SK-N-SH (cell line): ENCODE measurements around the gene PIGK. TPM values are rescaled to one million over a fixed set of nuclear protein-coding genes. Genes with fewer than 3 reads are reported as not detected.

Experiments used
- CTCF ChIA-PET: fragments of 300-600, 350-600 bp; formaldehyde crosslinking; extraction: SDS; loops from one replicate; lab custom pipeline; 2021; lab: Yijun Ruan, JAX
- POLR2A ChIA-PET: fragments of 350-600 bp; sonication (Branson Sonifier 250); formaldehyde crosslinking; extraction: SDS; loops from one replicate; lab custom pipeline; 2020; ENCODE audit warnings: antibody characterized with exemption, inconsistent platforms; lab: Yijun Ruan, JAX
- DNase-seq: peaks from one replicate; pipeline ENCODE4 v3.0.0; 2012
- H2AFZ ChIP-seq: fragments of 200-600 bp; sonication (generic); 2 replicates; pipeline ENCODE4 v1.8.1; 2016; ENCODE audit warnings: antibody characterized with exemption, mild to moderate bottlenecking, low read depth
- H3F3A ChIP-seq: fragments of 200-600 bp; sonication (generic); replicated peaks from 2 replicates; pipeline ENCODE3; 2016; ENCODE audit warnings: antibody characterized with exemption, mild to moderate bottlenecking; ENCODE audit not compliant: insufficient read depth
- H3K27ac ChIP-seq, 2 experiments: fragments of 200-500 bp in 1 of 2; fragments of 200-600 bp in 1 of 2; sonication (Bioruptor generic) in 1 of 2; sonication (generic), shearing (Covaris generic) in 1 of 2; 2 replicates each; pipeline versions ENCODE4 v1.5.1 to v1.6.1; 2014 to 2016; ENCODE audit warnings: low read depth in 2 of 2, inconsistent platforms in 1 of 2, low read length in 1 of 2, mild to moderate bottlenecking in 1 of 2, mixed read lengths in 1 of 2
- H3K27me3 ChIP-seq: fragments of 200-600 bp; sonication (generic), shearing (Covaris generic); 2 replicates; pipeline ENCODE4 v1.6.1; 2016; ENCODE audit warnings: mixed run types; ENCODE audit not compliant: insufficient read depth
- H3K36me3 ChIP-seq, 2 experiments: fragments of 200-500 bp in 1 of 2; fragments of 200-600 bp in 1 of 2; sonication (Bioruptor generic) in 1 of 2; sonication (generic) in 1 of 2; replicated peaks in 1 of 2; 2 replicates each; pipeline versions ENCODE3 to v1.5.1; 2014 to 2016; ENCODE audit warnings: low read length in 1 of 2, mild to moderate bottlenecking in 1 of 2; ENCODE audit not compliant: insufficient read depth in 2 of 2, control insufficient read depth in 1 of 2
- H3K4me1 ChIP-seq, 2 experiments: fragments of 200-500 bp in 1 of 2; fragments of 200-600 bp in 1 of 2; sonication (Bioruptor generic) in 1 of 2; sonication (generic), shearing (Covaris generic) in 1 of 2; 2 replicates each; pipeline versions ENCODE4 v1.5.1 to v1.6.1; 2014 to 2016; ENCODE audit warnings: low read depth in 1 of 2, low read length in 1 of 2, mixed run types in 1 of 2; ENCODE audit not compliant: insufficient read depth in 2 of 2, control insufficient read depth in 1 of 2
- H3K4me2 ChIP-seq: fragments of 200-600 bp; sonication (generic), shearing (Covaris generic); 2 replicates; pipeline ENCODE4 v1.6.1; 2017; ENCODE audit warnings: mixed run types
- H3K4me3 ChIP-seq, 2 experiments: fragments of 200-500 bp in 1 of 2; fragments of 200-600 bp in 1 of 2; sonication (Bioruptor generic) in 1 of 2; sonication (generic), shearing (Covaris generic) in 1 of 2; 2 replicates each; pipeline versions ENCODE4 v1.5.1 to v1.8.1; 2014 to 2016; ENCODE audit warnings: low read depth in 2 of 2, inconsistent platforms in 1 of 2, low read length in 1 of 2, mild to moderate bottlenecking in 1 of 2, mixed read lengths in 1 of 2, moderate library complexity in 1 of 2
- H3K79me2 ChIP-seq: fragments of 200-600 bp; sonication (generic); 2 replicates; pipeline ENCODE4 v1.8.1; 2017; ENCODE audit warnings: mild to moderate bottlenecking; ENCODE audit not compliant: insufficient read depth
- H3K9ac ChIP-seq: fragments of 200-600 bp; sonication (generic); 2 replicates; pipeline ENCODE4 v1.6.1; 2017; ENCODE audit warnings: mixed run types
- H3K9me2 ChIP-seq: fragments of 200-600 bp; sonication (generic); 2 replicates; pipeline ENCODE4 v1.6.1; 2017; ENCODE audit warnings: mixed run types
- H3K9me3 ChIP-seq: fragments of 200-600 bp; sonication (generic); 2 replicates; pipeline ENCODE4 v1.6.1; 2017; ENCODE audit warnings: mixed run types, mild to moderate bottlenecking, moderate library complexity
- H4K20me1 ChIP-seq: fragments of 200-600 bp; sonication (generic); 2 replicates; pipeline ENCODE4 v1.6.1; 2017; ENCODE audit warnings: mild to moderate bottlenecking, mixed run types; ENCODE audit not compliant: insufficient read depth
- EP300 ChIP-seq, 2 experiments: IDR thresholded peaks; 2 replicates each; pipeline versions ENCODE4 v1.4.0 to v1.6.1; 2012; ENCODE audit warnings: borderline replicate concordance in 1 of 2, low read depth in 1 of 2, low read length in 1 of 2
- GABPA ChIP-seq: IDR thresholded peaks from 2 replicates; pipeline ENCODE4 v1.4.0; 2012; ENCODE audit warnings: low read depth, mild to moderate bottlenecking
- MXI1 ChIP-seq: IDR thresholded peaks from 2 replicates; pipeline ENCODE4 v1.6.1; 2012; ENCODE audit warnings: mild to moderate bottlenecking, low read depth, low read length, improper control_type of control experiment
- NFIC ChIP-seq: IDR thresholded peaks from 2 replicates; pipeline ENCODE4 v1.4.0; 2012; ENCODE audit warnings: borderline replicate concordance
- NRF1 ChIP-seq: IDR thresholded peaks from 2 replicates; pipeline ENCODE4 v1.6.1; 2012; ENCODE audit warnings: low read depth, mild to moderate bottlenecking, low read length
- POLR2AphosphoS5 ChIP-seq: IDR thresholded peaks from 2 replicates; pipeline ENCODE4 v1.6.1; 2012; ENCODE audit warnings: low read depth, low read length
- RCOR1 ChIP-seq: fragments of 150-350 bp; IDR thresholded peaks from 2 replicates; pipeline ENCODE4 v1.6.1; 2017; ENCODE audit warnings: antibody characterized with exemption, low read length
- REST ChIP-seq: IDR thresholded peaks from 2 replicates; pipeline ENCODE4 v1.6.1; 2012; ENCODE audit warnings: mild to moderate bottlenecking, low read depth, low read length, moderate library complexity
- SMC3 ChIP-seq: IDR thresholded peaks from 2 replicates; pipeline ENCODE4 v1.6.1; 2012; ENCODE audit warnings: low read depth, low read length, improper control_type of control experiment
- TAF1 ChIP-seq: IDR thresholded peaks from 2 replicates; pipeline ENCODE4 v1.6.1; 2012; ENCODE audit warnings: low read depth, mild to moderate bottlenecking, low read length, moderate library complexity, borderline replicate concordance
- WGBS: methylation state at CpG from one replicate; pipeline ENCODE4 v1.1.6; 2017; ENCODE audit warnings: low lambda C conversion rate; 5-methylcytosine and 5-hydroxymethylcytosine counted together
- polyA plus RNA-seq, 3 experiments: library from polyadenylated mRNA; depleted of rRNA; stranded (reverse); fragments of >200 nt; gene quantifications; 2 replicates each; pipeline ENCODE4 v1.2.3, GENCODE V29; 2012
- TF ChIP-seq, protein P1 (sequence below): fragments of 150-350 bp; IDR thresholded peaks from 2 replicates; pipeline ENCODE4 v1.6.1; 2016; ENCODE audit warnings: mild to moderate bottlenecking, low read depth, low read length
- TF ChIP-seq, protein P2 (sequence below): IDR thresholded peaks from 2 replicates; pipeline ENCODE4 v1.4.0; 2012; ENCODE audit warnings: low read depth, borderline replicate concordance
- TF ChIP-seq, protein P3 (sequence below): fragments of 200-600 bp; sonication (generic); IDR thresholded peaks from 2 replicates; pipeline ENCODE4 v1.6.1; 2017; ENCODE audit warnings: antibody characterized with exemption, mild to moderate bottlenecking, moderate library complexity

The PIGK gene
- polyA plus RNA-seq, 1 of the 3 experiments (the other 2 are of a cell fraction) = 11.5 TPM

DNA sequence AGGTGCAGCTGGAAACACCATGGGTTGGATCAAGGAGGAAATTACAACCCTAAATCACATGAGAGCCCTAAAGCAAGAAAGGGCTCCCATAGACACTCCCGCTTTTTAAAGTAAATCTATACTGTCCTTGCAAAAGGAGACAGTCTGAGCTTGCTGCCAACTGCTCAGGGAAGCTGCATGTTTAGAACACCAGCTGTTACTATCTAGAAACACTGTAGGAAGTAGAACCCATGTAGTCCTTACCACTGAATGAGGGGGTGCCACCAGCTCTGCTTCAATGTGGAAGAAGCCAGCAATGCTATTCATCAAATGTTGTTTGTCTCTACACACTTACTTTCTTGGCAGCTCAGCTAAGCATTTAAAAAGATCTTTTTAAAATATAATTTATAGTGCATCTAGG, 79.8 kb downstream of the PIGK start:
- no peak overlapping the region for H3K9ac ChIP-seq
- ChIA-PET CTCF (interaction anchor here (1.1 to 1.9 kb wide), 5 partner anchors 11 to 1231 kb away, joined by 3 to 12 read pairs (median 4); no protein-coding TSS in a partner anchor), POLR2A (no interaction called here)
- H3K9me3 ChIP-seq = no peaks in the 10 kb centered on the region
- no peak for DNase-seq
- H3K79me2 ChIP-seq = no peaks in the 10 kb centered on the region
- no peak overlapping the region for H3K27ac ChIP-seq
- H3K4me2 ChIP-seq = no peak overlapping the region
- TF ChIP-seq, protein P1, sequence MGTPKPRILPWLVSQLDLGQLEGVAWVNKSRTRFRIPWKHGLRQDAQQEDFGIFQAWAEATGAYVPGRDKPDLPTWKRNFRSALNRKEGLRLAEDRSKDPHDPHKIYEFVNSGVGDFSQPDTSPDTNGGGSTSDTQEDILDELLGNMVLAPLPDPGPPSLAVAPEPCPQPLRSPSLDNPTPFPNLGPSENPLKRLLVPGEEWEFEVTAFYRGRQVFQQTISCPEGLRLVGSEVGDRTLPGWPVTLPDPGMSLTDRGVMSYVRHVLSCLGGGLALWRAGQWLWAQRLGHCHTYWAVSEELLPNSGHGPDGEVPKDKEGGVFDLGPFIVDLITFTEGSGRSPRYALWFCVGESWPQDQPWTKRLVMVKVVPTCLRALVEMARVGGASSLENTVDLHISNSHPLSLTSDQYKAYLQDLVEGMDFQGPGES = no peak
- TF ChIP-seq POLR2AphosphoS5 = no peak
- TF ChIP-seq REST = no peak
- TF ChIP-seq RCOR1 = no peak
- TF ChIP-seq, protein P2, sequence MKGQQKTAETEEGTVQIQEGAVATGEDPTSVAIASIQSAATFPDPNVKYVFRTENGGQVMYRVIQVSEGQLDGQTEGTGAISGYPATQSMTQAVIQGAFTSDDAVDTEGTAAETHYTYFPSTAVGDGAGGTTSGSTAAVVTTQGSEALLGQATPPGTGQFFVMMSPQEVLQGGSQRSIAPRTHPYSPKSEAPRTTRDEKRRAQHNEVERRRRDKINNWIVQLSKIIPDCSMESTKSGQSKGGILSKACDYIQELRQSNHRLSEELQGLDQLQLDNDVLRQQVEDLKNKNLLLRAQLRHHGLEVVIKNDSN = no peak
- TF ChIP-seq NRF1 = no peak
- no peak for TF ChIP-seq MXI1
- TF ChIP-seq NFIC = no peak
- TF ChIP-seq EP300 (IDR thresholded peaks at IDR 0.05; ENCODE audit: borderline replicate concordance in 1 of 2, low read depth in 1 of 2, low read length in 1 of 2) = no peak
- no peak for TF ChIP-seq GABPA
- no peak for TF ChIP-seq SMC3
- TF ChIP-seq, protein P3, sequence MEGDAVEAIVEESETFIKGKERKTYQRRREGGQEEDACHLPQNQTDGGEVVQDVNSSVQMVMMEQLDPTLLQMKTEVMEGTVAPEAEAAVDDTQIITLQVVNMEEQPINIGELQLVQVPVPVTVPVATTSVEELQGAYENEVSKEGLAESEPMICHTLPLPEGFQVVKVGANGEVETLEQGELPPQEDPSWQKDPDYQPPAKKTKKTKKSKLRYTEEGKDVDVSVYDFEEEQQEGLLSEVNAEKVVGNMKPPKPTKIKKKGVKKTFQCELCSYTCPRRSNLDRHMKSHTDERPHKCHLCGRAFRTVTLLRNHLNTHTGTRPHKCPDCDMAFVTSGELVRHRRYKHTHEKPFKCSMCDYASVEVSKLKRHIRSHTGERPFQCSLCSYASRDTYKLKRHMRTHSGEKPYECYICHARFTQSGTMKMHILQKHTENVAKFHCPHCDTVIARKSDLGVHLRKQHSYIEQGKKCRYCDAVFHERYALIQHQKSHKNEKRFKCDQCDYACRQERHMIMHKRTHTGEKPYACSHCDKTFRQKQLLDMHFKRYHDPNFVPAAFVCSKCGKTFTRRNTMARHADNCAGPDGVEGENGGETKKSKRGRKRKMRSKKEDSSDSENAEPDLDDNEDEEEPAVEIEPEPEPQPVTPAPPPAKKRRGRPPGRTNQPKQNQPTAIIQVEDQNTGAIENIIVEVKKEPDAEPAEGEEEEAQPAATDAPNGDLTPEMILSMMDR = no peak
- TF ChIP-seq TAF1 = no peak
- H3K9me2 ChIP-seq = no peaks in the 10 kb centered on the region
- H3K27me3 ChIP-seq = no peaks in the 10 kb centered on the region
- no peak overlapping the region for H3K4me3 ChIP-seq
- 100% methylated on average over 1 of the region's 1 CpG for WGBS
- no peaks in the 10 kb centered on the region for H3F3A ChIP-seq
- no peak overlapping the region for H2AFZ ChIP-seq
- no peaks in the 10 kb centered on the region for H3K36me3 ChIP-seq
- no peaks in the 10 kb centered on the region for H4K20me1 ChIP-seq
- H3K4me1 ChIP-seq = no peaks in the 10 kb centered on the region
